ENCODE results near the gene IP6K1.

IP6K1 gene

GRCh38 chr3:49729966-49730609 is 56.3 kb downstream of the IP6K1 start:
- Mint-ChIP-seq H3K27me3 (ENCODE audit: low read depth) (no peaks in the 10 kb centered on the region), H3K36me3 (ENCODE audit: low read depth) (peaks cover 20% of the 10 kb centered on the region), H3K4me3 (no peak overlapping the region), H3K27ac (no peak overlapping the region), H3K9me3 (no peaks in the 10 kb centered on the region), H3K4me1 (ENCODE audit: low read depth) (no peaks in the 10 kb centered on the region)
- DNase-seq (ENCODE audit: low spot score), result no peak

- H3K9me3 Mint-ChIP-seq, result no peaks in the 10 kb centered on the region
- no peak overlapping the region for H3K4me3 Mint-ChIP-seq
- no peaks in the 10 kb centered on the region for H3K27me3 Mint-ChIP-seq (ENCODE audit: low read depth)
- H3K4me1 Mint-ChIP-seq (ENCODE audit: low read depth), result peaks cover 8% of the 10 kb centered on the region
- peaks cover 23% of the 10 kb centered on the region for H3K36me3 Mint-ChIP-seq (ENCODE audit: low read depth)
- DNase-seq (ENCODE audit: low spot score), result no peak
- no peak overlapping the region for H3K27ac Mint-ChIP-seq
Measured at GRCh38 chr3:49727924-49728361, 58.4 kb downstream of the IP6K1 start.

GRCh38 chr3:49727154-49727923 is 59.0 kb downstream of the IP6K1 start:
- Mint-ChIP-seq H3K27ac (no peak overlapping the region), H3K9me3 (no peaks in the 10 kb centered on the region), H3K4me1 (ENCODE audit: low read depth) (peaks cover 13% of the 10 kb centered on the region), H3K4me3 (no peak overlapping the region), H3K36me3 (ENCODE audit: low read depth) (peaks cover 24% of the 10 kb centered on the region), H3K27me3 (ENCODE audit: low read depth) (no peaks in the 10 kb centered on the region)
- DNase-seq (ENCODE audit: low spot score), result no peak

GRCh38 chr3:49725906-49726681 is 60.2 kb downstream of the IP6K1 start:
- H3K4me1 Mint-ChIP-seq (ENCODE audit: low read depth), result peaks cover 17% of the 10 kb centered on the region
- H3K9me3 Mint-ChIP-seq, result no peaks in the 10 kb centered on the region
- no peak for DNase-seq (ENCODE audit: low spot score)
- peaks cover 28% of the 10 kb centered on the region for H3K36me3 Mint-ChIP-seq (ENCODE audit: low read depth)
- H3K27me3 Mint-ChIP-seq (ENCODE audit: low read depth), result no peaks in the 10 kb centered on the region
- H3K27ac Mint-ChIP-seq, result peak overlapping the region; percentile 38
- H3K4me3 Mint-ChIP-seq, result no peak overlapping the region

- peak overlapping the region; percentile 98 for H3K27ac Mint-ChIP-seq
- H3K9me3 Mint-ChIP-seq, result no peaks in the 10 kb centered on the region
- H3K36me3 Mint-ChIP-seq (ENCODE audit: low read depth), result peaks cover 30% of the 10 kb centered on the region
- no peak for DNase-seq (ENCODE audit: low spot score)
- H3K27me3 Mint-ChIP-seq (ENCODE audit: low read depth), result no peaks in the 10 kb centered on the region
- peak overlapping the region; percentile 98 for H3K4me3 Mint-ChIP-seq
- peaks cover 22% of the 10 kb centered on the region for H3K4me1 Mint-ChIP-seq (ENCODE audit: low read depth)
Measured at GRCh38 chr3:49724586-49724985, 61.8 kb downstream of the IP6K1 start.

- H3K4me3 Mint-ChIP-seq, result peak within 1 kb of the TSS; percentile 98
Measured at GRCh38 chr3:49723628-49724551, 62.5 kb downstream of the IP6K1 start, which contains the start of gene GMPPB. GMPPB (minus strand) TSS chr3:49723951; CDS start chr3:49723726, 225 bp downstream.

GRCh38 chr3:49723296-49723627 is 63.1 kb downstream of the IP6K1 start:
- H3K4me1 Mint-ChIP-seq (ENCODE audit: low read depth), result peaks cover 32% of the 10 kb centered on the region
- peak; percentile 55 for DNase-seq (ENCODE audit: low spot score)
- no peaks in the 10 kb centered on the region for H3K27me3 Mint-ChIP-seq (ENCODE audit: low read depth)
- peaks cover 33% of the 10 kb centered on the region for H3K36me3 Mint-ChIP-seq (ENCODE audit: low read depth)
- no peaks in the 10 kb centered on the region for H3K9me3 Mint-ChIP-seq
- peak overlapping the region; percentile 98 for H3K4me3 Mint-ChIP-seq
- H3K27ac Mint-ChIP-seq, result peak overlapping the region; percentile 98

More at GRCh38 chr3:49723628-49724551, 62.5 kb downstream of the IP6K1 start, which contains the start of gene GMPPB:
- Mint-ChIP-seq H3K27me3 (ENCODE audit: low read depth) (no peaks in the 10 kb centered on the region), H3K27ac (peak within 1 kb of the TSS; percentile 98), H3K4me1 (ENCODE audit: low read depth) (peaks cover 27% of the 10 kb centered on the region), H3K9me3 (no peaks in the 10 kb centered on the region), H3K36me3 (ENCODE audit: low read depth) (peaks cover 29% of the 10 kb centered on the region)
- peak; percentile 97 for DNase-seq (ENCODE audit: low spot score)

- no peaks in the 10 kb centered on the region for H3K27me3 Mint-ChIP-seq (ENCODE audit: low read depth)
- no peak for DNase-seq (ENCODE audit: low spot score)
- H3K4me1 Mint-ChIP-seq (ENCODE audit: low read depth), result peaks cover 32% of the 10 kb centered on the region
- H3K4me3 Mint-ChIP-seq, result peak overlapping the region; percentile 98
- H3K36me3 Mint-ChIP-seq (ENCODE audit: low read depth), result peaks cover 33% of the 10 kb centered on the region
- no peaks in the 10 kb centered on the region for H3K9me3 Mint-ChIP-seq
- H3K27ac Mint-ChIP-seq, result peak overlapping the region; percentile 98
Measured at GRCh38 chr3:49722896-49723295, 63.4 kb downstream of the IP6K1 start.

GRCh38 chr3:49721896-49722781 is 64.2 kb downstream of the IP6K1 start:
- Mint-ChIP-seq H3K36me3 (ENCODE audit: low read depth) (peaks cover 31% of the 10 kb centered on the region), H3K27ac (peak overlapping the region; percentile 98), H3K9me3 (no peaks in the 10 kb centered on the region), H3K4me3 (peak overlapping the region; percentile 98), H3K4me1 (ENCODE audit: low read depth) (peaks cover 32% of the 10 kb centered on the region), H3K27me3 (ENCODE audit: low read depth) (no peaks in the 10 kb centered on the region)
- no peak for DNase-seq (ENCODE audit: low spot score)

- Mint-ChIP-seq H3K27ac (no peak overlapping the region), H3K4me3 (peak overlapping the region; percentile 21), H3K4me1 (ENCODE audit: low read depth) (peaks cover 32% of the 10 kb centered on the region), H3K9me3 (no peaks in the 10 kb centered on the region), H3K36me3 (ENCODE audit: low read depth) (peaks cover 31% of the 10 kb centered on the region), H3K27me3 (ENCODE audit: low read depth) (no peaks in the 10 kb centered on the region)
- no peak for DNase-seq (ENCODE audit: low spot score)
Measured at GRCh38 chr3:49721596-49721895, 64.8 kb downstream of the IP6K1 start.

GRCh38 chr3:49720855-49721595 is 65.3 kb downstream of the IP6K1 start:
- H3K9me3 Mint-ChIP-seq, result no peaks in the 10 kb centered on the region
- peaks cover 32% of the 10 kb centered on the region for H3K4me1 Mint-ChIP-seq (ENCODE audit: low read depth)
- H3K27ac Mint-ChIP-seq, result peak overlapping the region; percentile 12
- H3K27me3 Mint-ChIP-seq (ENCODE audit: low read depth), result no peaks in the 10 kb centered on the region
- no peak for DNase-seq (ENCODE audit: low spot score)
- H3K4me3 Mint-ChIP-seq, result no peak overlapping the region
- H3K36me3 Mint-ChIP-seq (ENCODE audit: low read depth), result peaks cover 31% of the 10 kb centered on the region

GRCh38 chr3:49719214-49719884 is 67.0 kb downstream of the IP6K1 start, which contains the start of gene AMIGO3:
AMIGO3 (minus strand) TSS chr3:49719684; CDS start chr3:49719465, 219 bp downstream.
- peaks cover 37% of the 10 kb centered on the region for H3K36me3 Mint-ChIP-seq (ENCODE audit: low read depth)
- H3K9me3 Mint-ChIP-seq, result no peaks in the 10 kb centered on the region
- DNase-seq (ENCODE audit: low spot score), result peak; percentile 91
- H3K4me3 Mint-ChIP-seq, result peak within 1 kb of the TSS; percentile 86
- H3K27ac Mint-ChIP-seq, result peak within 1 kb of the TSS; percentile 83
- peaks cover 27% of the 10 kb centered on the region for H3K4me1 Mint-ChIP-seq (ENCODE audit: low read depth)
- no peaks in the 10 kb centered on the region for H3K27me3 Mint-ChIP-seq (ENCODE audit: low read depth)
